ENCODE measurements around the gene MBLAC1.
A peak's percentile ranks its signal among the peaks of the same experiment; 100 is the strongest.

The MBLAC1 gene

DNA sequence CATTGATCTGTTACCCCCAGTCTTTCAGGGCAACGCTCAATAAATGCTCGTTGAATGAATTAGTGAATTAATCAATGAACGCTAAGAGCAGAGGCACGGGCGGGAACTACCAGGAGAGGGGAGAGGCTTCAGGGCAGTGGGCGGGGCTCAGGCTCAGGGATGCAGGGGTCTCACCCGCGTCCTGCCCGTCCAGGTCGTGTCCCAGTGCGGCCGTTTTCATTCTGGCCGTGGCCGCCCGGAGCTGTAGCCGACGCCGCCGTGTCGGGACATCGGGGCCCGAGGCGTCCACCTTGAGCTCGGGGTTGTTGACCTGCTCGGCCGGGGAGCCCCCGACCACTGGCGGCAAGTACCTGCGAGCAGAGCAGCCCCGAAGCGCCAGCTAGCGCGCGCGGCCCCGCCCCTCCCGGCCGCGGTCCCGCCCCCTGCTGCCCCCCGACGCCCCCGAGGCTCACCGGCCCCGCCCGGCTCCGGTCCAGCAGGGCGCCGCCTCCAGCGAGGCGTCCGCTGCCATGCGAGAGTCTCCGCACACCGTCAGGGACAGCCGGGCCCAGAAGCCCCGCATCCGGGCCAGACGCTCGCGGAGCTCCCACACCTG is 44.4 kb downstream of the MBLAC1 start:
- Histone ChIP-seq H3K27me3 (ENCODE audit: insufficient read depth, low read length) (peaks cover 25% of the 10 kb centered on the region), H3K9me3 (ENCODE audit: low read length) (no peaks in the 10 kb centered on the region), H3K36me3 (ENCODE audit: insufficient read depth, low read length) (no peaks in the 10 kb centered on the region; the same call in 1 of the 2 replicates), H3K27ac (ENCODE audit: low read depth, low read length, poor library complexity, severe bottlenecking) (no peak overlapping the region), H3K4me2 (ENCODE audit: low read length) (peak overlapping the region; percentile 76), H3K9ac (ENCODE audit: low read length) (peak overlapping the region; percentile 21; the same call in 1 of the 2 replicates), H3K9me2 (ENCODE audit: low read depth, low read length) (no peaks in the 10 kb centered on the region), H3F3A (ENCODE audit: insufficient read depth, low read length) (no peaks in the 10 kb centered on the region; the same call in 1 of the 2 replicates), H3K79me2 (ENCODE audit: insufficient read depth, low read length) (no peaks in the 10 kb centered on the region), H3K4me1 (ENCODE audit: insufficient read depth, low read length, severe bottlenecking) (peaks cover 28% of the 10 kb centered on the region), H3K4me3 (ENCODE audit: low read depth, low read length, poor library complexity, severe bottlenecking) (peak overlapping the region; percentile 57), H2AFZ (ENCODE audit: low read length) (no peak overlapping the region), H4K20me1 (ENCODE audit: insufficient read depth, low read length) (no peaks in the 10 kb centered on the region)
- no peak for TF ChIP-seq EZH2 (IDR thresholded peaks at IDR 0.05; ENCODE audit: borderline replicate concordance, low read length)
- TF ChIP-seq, protein P1, sequence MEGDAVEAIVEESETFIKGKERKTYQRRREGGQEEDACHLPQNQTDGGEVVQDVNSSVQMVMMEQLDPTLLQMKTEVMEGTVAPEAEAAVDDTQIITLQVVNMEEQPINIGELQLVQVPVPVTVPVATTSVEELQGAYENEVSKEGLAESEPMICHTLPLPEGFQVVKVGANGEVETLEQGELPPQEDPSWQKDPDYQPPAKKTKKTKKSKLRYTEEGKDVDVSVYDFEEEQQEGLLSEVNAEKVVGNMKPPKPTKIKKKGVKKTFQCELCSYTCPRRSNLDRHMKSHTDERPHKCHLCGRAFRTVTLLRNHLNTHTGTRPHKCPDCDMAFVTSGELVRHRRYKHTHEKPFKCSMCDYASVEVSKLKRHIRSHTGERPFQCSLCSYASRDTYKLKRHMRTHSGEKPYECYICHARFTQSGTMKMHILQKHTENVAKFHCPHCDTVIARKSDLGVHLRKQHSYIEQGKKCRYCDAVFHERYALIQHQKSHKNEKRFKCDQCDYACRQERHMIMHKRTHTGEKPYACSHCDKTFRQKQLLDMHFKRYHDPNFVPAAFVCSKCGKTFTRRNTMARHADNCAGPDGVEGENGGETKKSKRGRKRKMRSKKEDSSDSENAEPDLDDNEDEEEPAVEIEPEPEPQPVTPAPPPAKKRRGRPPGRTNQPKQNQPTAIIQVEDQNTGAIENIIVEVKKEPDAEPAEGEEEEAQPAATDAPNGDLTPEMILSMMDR (IDR thresholded peaks at IDR 0.05; ENCODE audit: low read length): no peak

DNA sequence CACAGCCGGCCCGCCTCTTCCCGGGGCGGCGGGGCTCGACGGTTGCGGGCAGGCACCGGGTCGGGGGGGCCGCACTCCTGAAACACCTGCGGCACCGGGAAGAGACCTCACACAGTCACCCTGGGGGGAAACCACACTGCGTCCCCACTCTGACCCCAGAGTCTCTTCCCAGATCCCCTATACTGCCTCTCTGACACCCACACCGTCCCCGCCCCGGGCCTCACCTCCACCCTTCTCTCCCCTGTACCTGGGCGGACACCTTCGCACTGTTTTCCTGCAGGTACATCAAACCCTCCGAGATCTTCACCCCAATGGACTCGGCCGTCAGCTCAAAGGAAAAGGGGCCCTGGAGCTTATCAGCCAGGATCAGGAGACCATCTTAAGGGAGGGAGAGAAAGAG is 45.1 kb downstream of the MBLAC1 start:
- Histone ChIP-seq H2AFZ (ENCODE audit: low read length) (no peak overlapping the region), H3K4me1 (ENCODE audit: insufficient read depth, low read length, severe bottlenecking) (peaks cover 34% of the 10 kb centered on the region), H3K27ac (ENCODE audit: low read depth, low read length, poor library complexity, severe bottlenecking) (no peak overlapping the region), H3K4me2 (ENCODE audit: low read length) (peak overlapping the region; percentile 76), H3F3A (ENCODE audit: insufficient read depth, low read length) (no peaks in the 10 kb centered on the region; the same call in 1 of the 2 replicates), H3K9me2 (ENCODE audit: low read depth, low read length) (no peaks in the 10 kb centered on the region), H3K79me2 (ENCODE audit: insufficient read depth, low read length) (no peaks in the 10 kb centered on the region), H4K20me1 (ENCODE audit: insufficient read depth, low read length) (no peaks in the 10 kb centered on the region), H3K4me3 (ENCODE audit: low read depth, low read length, poor library complexity, severe bottlenecking) (peak overlapping the region; percentile 57), H3K36me3 (ENCODE audit: insufficient read depth, low read length) (no peaks in the 10 kb centered on the region; the same call in 1 of the 2 replicates), H3K9ac (ENCODE audit: low read length) (no peak overlapping the region; the same call in 1 of the 2 replicates), H3K9me3 (ENCODE audit: low read length) (no peaks in the 10 kb centered on the region), H3K27me3 (ENCODE audit: insufficient read depth, low read length) (peaks cover 20% of the 10 kb centered on the region)
- TF ChIP-seq, protein P1 (IDR thresholded peaks at IDR 0.05; ENCODE audit: low read length): no peak
- TF ChIP-seq EZH2 (IDR thresholded peaks at IDR 0.05; ENCODE audit: borderline replicate concordance, low read length): no peak

DNA sequence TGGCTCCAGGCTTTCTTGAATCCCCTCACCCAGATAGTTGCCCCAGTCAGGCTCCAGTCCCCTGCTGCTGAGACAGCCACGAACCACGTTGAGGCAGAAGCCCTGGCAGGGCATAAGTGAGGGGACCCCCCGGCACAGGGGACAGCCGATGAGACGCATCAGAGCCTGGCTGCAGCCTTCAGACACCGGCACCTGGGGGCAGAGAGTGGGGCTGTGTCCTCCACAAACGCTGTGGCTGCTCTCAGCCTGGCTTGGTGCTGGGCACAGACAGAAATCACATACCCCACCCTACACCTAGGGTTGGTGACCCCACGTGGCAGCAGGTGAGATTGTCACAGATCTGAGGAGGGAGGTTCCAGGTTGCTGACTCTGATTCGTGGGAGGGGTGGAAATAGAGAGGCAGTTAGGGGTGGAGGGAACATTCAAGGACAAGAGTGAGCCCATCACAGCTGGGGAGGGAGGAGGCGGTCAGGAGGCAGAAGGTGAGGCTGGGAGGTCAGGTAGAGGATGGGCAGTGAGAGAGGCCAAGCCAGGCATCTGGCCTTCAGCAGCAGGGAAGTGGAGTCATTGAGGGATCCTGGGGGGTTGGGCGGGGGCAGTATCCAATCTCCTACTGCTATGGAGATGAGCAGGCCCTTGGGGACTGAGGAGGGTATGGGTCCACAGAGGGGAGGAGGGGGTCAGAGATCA is 47.2 kb downstream of the MBLAC1 start:
- Histone ChIP-seq H3K36me3 (ENCODE audit: insufficient read depth, low read length) (no peaks in the 10 kb centered on the region; the same call in 1 of the 2 replicates), H4K20me1 (ENCODE audit: insufficient read depth, low read length) (no peaks in the 10 kb centered on the region), H3K9ac (ENCODE audit: low read length) (no peak overlapping the region), H3K4me2 (ENCODE audit: low read length) (no peak overlapping the region), H3F3A (ENCODE audit: insufficient read depth, low read length) (no peaks in the 10 kb centered on the region; the same call in 1 of the 2 replicates), H3K27me3 (ENCODE audit: insufficient read depth, low read length) (peaks cover 14% of the 10 kb centered on the region), H3K4me1 (ENCODE audit: insufficient read depth, low read length, severe bottlenecking) (peaks cover 28% of the 10 kb centered on the region), H2AFZ (ENCODE audit: low read length) (no peak overlapping the region), H3K27ac (ENCODE audit: low read depth, low read length, poor library complexity, severe bottlenecking) (no peak overlapping the region), H3K79me2 (ENCODE audit: insufficient read depth, low read length) (no peaks in the 10 kb centered on the region), H3K4me3 (ENCODE audit: low read depth, low read length, poor library complexity, severe bottlenecking) (no peak overlapping the region), H3K9me3 (ENCODE audit: low read length) (no peaks in the 10 kb centered on the region), H3K9me2 (ENCODE audit: low read depth, low read length) (no peaks in the 10 kb centered on the region)
- no peak for TF ChIP-seq EZH2 (IDR thresholded peaks at IDR 0.05; ENCODE audit: borderline replicate concordance, low read length)
- TF ChIP-seq, protein P1 (IDR thresholded peaks at IDR 0.05; ENCODE audit: low read length): peak; percentile 47; the same call in 1 of the 2 replicates
